Subcutaneous abdominal adipose tissue (tissue), 5 donors: Measurements from ENCODE around the gene TMEM270.
A peak's percentile ranks its signal among the peaks of the same experiment; 100 is the strongest.

ENCODE experiments used
- H3K27ac ChIP-seq: one replicate; pipeline ENCODE4 v1.7.0; 2013; ENCODE audit warnings: low read depth, mild to moderate bottlenecking, inconsistent platforms, low read length, moderate library complexity
- H3K27me3 ChIP-seq, 5 donors: one replicate each; pipeline ENCODE4 v1.7.0; 2013; ENCODE audit warnings: low read length in 5 of 5, inconsistent platforms in 1 of 5; ENCODE audit not compliant: control insufficient read depth in 5 of 5, insufficient read depth in 4 of 5
- H3K36me3 ChIP-seq, 5 donors: one replicate each; pipeline ENCODE4 v1.7.0; 2013; ENCODE audit warnings: low read length in 5 of 5; ENCODE audit not compliant: control insufficient read depth in 5 of 5, insufficient read depth in 5 of 5
- H3K4me1 ChIP-seq, 5 donors: one replicate each; pipeline ENCODE4 v1.7.0; 2013; ENCODE audit warnings: low read length in 5 of 5, mild to moderate bottlenecking in 3 of 5, moderate library complexity in 1 of 5; ENCODE audit not compliant: control insufficient read depth in 5 of 5, insufficient read depth in 5 of 5
- H3K4me3 ChIP-seq, 5 donors: one replicate each; pipeline ENCODE4 v1.7.0; 2013; ENCODE audit warnings: low read length in 5 of 5, low read depth in 1 of 5
- H3K9ac ChIP-seq, 5 donors: one replicate each; pipeline ENCODE4 v1.7.0; 2013; ENCODE audit warnings: low read length in 5 of 5, mild to moderate bottlenecking in 4 of 5, moderate library complexity in 3 of 5
- H3K9me3 ChIP-seq, 5 donors: one replicate each; pipeline ENCODE4 v1.7.0; 2013; ENCODE audit warnings: low read length in 5 of 5; ENCODE audit not compliant: control insufficient read depth in 5 of 5
- donor health status: healthy.
- donor health status: healthy.
- donor health status: healthy.
- donor health status: healthy.
- donor health status: healthy.

TMEM270 gene

DNA sequence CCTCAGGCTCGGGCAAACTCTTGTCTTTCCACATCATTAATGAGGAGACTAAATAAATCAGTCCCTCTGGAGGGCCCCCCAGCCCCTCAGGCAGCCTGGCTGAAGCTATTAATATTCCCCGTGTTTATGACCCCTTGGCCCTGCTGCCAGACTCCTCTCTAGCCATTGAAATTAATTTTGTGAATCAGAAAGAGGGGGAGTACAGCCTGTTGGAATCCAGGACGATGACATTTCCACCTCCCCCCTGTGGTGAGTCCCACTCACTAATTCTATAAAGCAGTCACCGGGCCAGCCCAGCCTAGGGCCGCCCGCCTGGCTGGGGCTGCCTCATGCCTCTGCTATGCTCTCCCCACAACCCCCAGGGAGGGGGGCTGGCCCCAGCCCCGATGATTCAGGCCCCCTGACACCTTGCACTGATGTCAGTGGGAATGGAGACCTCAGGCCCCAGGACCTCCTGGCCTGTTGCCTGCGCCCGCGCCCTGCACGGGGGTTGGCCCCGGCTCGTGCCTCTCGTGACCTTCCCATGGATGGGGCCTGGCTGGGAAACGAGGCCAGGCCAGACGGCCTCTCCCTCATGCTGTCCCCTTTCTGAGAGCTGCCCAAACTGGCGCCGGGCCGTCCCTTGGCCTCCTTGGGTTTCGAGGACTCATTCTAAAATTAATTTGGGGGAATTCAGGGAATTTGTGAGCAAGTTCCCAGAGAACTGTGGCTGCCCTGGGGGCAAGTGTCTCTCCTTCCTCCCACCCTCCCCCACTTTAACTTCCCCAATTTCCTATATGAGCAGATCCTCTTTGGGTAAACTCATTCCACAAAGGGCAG, 34.0 kb downstream of the TMEM270 start:
- Histone ChIP-seq H3K27ac (peak overlapping the region; percentile 73), H3K4me1 (peaks cover 9 to 63% (median 50%) of the 10 kb centered on the region in 5 donors), H3K9ac (peak overlapping the region in 1 of 5 donors; percentile 26), H3K27me3 (no peaks in the 10 kb centered on the region), H3K9me3 (peaks cover 0 to 5% (median 4%) of the 10 kb centered on the region in 5 donors), H3K4me3 (no peak overlapping the region), H3K36me3 (no peaks in the 10 kb centered on the region)

DNA sequence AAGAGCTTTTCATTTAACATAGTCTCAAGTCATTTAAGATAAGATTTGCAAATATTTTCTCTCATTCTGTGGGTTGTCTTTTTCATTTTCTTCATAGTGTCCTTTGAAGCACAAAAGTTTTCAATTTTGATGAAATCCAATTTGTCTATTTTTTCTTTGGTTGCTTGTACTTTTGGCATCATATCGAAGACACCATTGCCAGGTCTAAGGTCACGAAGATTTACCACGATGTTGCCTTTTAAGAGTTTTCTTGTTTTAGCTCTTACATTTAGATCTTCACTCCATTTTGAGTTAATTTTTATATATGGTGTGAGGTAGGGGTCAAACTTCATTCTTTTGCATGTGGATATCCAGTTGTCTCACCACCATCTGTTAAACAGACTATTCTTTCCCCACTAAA, 34.7 kb downstream of the TMEM270 start:
- Histone ChIP-seq H3K9me3 (peaks cover 0 to 5% (median 4%) of the 10 kb centered on the region in 5 donors), H3K27me3 (no peaks in the 10 kb centered on the region), H3K36me3 (no peaks in the 10 kb centered on the region), H3K4me3 (no peak overlapping the region), H3K4me1 (peaks cover 7 to 65% (median 55%) of the 10 kb centered on the region in 5 donors), H3K9ac (peak overlapping the region in 1 of 5 donors; percentile 26), H3K27ac (peak overlapping the region; percentile 73)

- no peaks in the 10 kb centered on the region for H3K36me3 ChIP-seq
- H3K9ac ChIP-seq: peak overlapping the region in 1 of 5 donors; percentile 12
- peaks cover 0 to 5% (median 4%) of the 10 kb centered on the region in 5 donors for H3K9me3 ChIP-seq
- no peak overlapping the region for H3K4me3 ChIP-seq
- H3K27ac ChIP-seq: peak overlapping the region; percentile 73
- peaks cover 7 to 63% (median 55%) of the 10 kb centered on the region in 5 donors for H3K4me1 ChIP-seq
- no peaks in the 10 kb centered on the region for H3K27me3 ChIP-seq
These were observed 35.5 kb downstream of the TMEM270 start for GRCh38 chr7:73896454-73896853.

DNA sequence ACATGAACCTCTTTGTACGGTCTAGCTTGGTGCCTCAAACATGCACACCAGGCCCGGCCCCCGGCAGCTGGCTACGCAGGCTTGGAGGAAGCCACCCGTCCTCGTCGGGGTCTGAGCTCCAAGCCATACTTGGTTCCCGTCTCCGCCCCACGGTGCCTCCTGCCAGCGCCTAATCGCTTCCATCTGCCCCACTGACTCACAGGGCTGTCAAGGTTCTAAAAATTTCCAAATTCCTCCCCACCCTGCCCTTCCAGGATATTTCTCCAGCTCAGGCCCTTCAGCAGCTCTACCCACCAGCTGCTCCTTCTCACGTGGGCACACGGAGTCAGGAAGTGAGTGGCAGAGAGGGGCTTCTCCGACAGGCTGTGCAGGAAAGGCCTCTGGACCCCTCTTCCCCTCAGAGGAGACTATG, 38.8 kb downstream of the TMEM270 start:
- Histone ChIP-seq H3K4me1 (peaks cover 4 to 36% (median 36%) of the 10 kb centered on the region in 5 donors), H3K27me3 (no peaks in the 10 kb centered on the region), H3K27ac (peak overlapping the region; percentile 58), H3K4me3 (no peak overlapping the region), H3K9ac (no peak overlapping the region), H3K9me3 (peaks cover 0 to 5% (median 4%) of the 10 kb centered on the region in 5 donors), H3K36me3 (no peaks in the 10 kb centered on the region)

DNA sequence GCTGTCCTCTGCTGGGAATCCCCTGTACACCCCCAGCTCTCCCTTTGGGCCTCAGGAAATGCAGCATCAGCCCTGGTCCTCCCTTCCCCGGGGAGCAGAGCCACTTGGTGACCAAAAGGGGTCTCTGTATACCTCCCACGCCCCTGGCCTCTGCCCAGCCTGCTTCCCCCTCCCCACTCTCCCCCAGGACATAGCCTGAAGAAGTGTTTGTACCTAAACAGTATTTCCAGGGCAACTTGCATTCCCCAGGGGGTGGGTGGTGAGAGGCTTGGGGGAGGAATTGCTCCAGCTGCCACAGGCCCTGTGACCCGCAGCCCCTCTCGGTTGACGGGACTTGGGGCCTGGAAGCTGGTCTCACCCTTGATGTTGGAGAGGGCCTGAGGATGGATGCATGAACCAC, 39.3 kb downstream of the TMEM270 start:
- peaks cover 0 to 5% (median 4%) of the 10 kb centered on the region in 5 donors for H3K9me3 ChIP-seq
- no peak overlapping the region for H3K9ac ChIP-seq
- H3K27me3 ChIP-seq: no peaks in the 10 kb centered on the region
- H3K36me3 ChIP-seq: no peaks in the 10 kb centered on the region
- H3K4me1 ChIP-seq: peaks cover 4 to 31% (median 30%) of the 10 kb centered on the region in 5 donors
- H3K27ac ChIP-seq: peak overlapping the region; percentile 58
- H3K4me3 ChIP-seq: no peak overlapping the region

DNA sequence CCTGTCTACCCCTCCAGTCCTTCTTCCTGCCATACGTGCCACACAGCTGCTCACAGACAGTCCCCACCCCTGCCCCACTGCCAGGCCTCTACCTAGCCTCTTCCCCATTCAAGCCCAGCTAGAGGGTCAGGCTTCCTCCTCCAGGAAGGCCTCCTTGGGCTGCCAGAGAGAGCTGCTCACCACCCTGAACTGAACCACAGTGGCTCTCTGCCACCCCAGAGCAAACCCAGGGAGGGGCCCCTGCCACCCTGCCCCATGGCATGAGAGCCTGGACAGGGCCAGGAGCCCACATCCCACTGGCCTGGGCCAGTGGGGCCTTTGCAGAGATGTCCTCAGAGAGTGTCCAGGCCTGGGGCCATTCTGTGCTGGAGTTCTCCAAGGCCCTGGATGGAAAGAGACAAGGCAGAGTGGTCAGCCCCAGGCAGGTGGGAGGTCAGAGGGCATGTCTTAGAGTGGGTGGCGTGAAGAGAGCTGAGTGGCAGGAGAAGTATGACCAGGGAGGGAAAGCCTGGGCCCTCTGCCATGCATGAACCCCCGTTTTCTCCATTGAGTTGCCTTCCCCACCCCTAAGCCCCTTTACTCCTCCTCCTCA, 40.4 kb downstream of the TMEM270 start:
- no peak overlapping the region for H3K4me3 ChIP-seq
- no peak overlapping the region for H3K27ac ChIP-seq
- H3K27me3 ChIP-seq: no peaks in the 10 kb centered on the region
- H3K4me1 ChIP-seq: peaks cover 4 to 24% (median 21%) of the 10 kb centered on the region in 5 donors
- no peak overlapping the region for H3K9ac ChIP-seq
- H3K36me3 ChIP-seq: no peaks in the 10 kb centered on the region
- peaks cover 0 to 5% (median 0%) of the 10 kb centered on the region in 5 donors for H3K9me3 ChIP-seq

- no peaks in the 10 kb centered on the region for H3K27me3 ChIP-seq
- no peak overlapping the region for H3K9ac ChIP-seq
- H3K4me1 ChIP-seq: peaks cover 4 to 18% (median 14%) of the 10 kb centered on the region in 5 donors
- H3K4me3 ChIP-seq: no peak overlapping the region
- H3K27ac ChIP-seq: no peak overlapping the region
- H3K36me3 ChIP-seq: no peaks in the 10 kb centered on the region
- H3K9me3 ChIP-seq: peaks cover 0 to 2% (median 0%) of the 10 kb centered on the region in 5 donors
These were observed 41.1 kb downstream of the TMEM270 start for GRCh38 chr7:73901823-73902597.

DNA sequence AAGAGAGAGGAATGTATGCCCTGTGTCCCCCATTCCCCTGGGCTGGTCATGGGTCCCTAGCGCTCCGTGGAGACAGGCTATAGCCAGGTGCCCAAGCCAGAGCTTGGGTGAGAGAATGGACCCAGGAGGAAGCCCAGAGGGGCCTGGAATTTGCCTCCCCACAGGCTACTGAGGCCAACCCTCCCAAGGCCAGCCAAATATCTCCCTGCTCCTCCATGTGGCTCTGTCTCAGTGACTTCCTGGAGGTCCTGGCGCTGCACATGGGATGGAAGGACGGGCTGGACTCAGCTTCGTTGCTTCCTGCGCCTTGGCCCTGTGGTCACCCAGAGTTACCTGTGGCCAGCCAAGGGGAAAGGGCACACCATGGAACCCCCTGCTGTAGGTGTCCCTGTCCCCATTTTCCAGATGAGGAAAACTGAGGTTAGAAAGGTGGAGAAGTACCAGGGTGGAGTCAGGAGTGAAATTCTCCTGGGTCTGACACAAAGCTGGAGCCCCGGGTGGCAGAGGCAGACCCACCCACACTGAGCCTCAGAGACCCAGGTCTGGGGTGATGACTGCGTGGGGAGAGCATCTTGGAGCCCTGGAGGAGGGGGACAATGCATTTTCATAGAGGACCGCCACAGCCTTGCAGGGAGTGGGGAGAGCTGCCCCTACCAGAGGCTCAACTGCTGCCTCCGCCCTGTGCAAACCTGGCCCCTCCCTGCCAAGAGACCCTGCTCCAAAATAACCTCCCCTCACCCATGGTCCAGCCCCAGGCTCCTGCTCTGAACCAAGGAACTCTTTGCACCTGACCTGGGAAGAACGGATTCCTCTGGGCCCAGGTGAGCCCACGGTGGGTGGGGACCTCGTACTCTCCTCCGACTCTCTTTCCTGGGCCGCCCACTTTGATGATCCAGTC, 42.6 kb downstream of the TMEM270 start:
- H3K36me3 ChIP-seq: no peaks in the 10 kb centered on the region
- H3K9me3 ChIP-seq: no peaks in the 10 kb centered on the region
- peaks cover 4 to 15% (median 14%) of the 10 kb centered on the region in 5 donors for H3K4me1 ChIP-seq
- no peak overlapping the region for H3K9ac ChIP-seq
- H3K27ac ChIP-seq: no peak overlapping the region
- H3K27me3 ChIP-seq: no peaks in the 10 kb centered on the region
- H3K4me3 ChIP-seq: no peak overlapping the region
